Glutamatergic neuron (in vitro differentiated cells): ENCODE results near the gene ZHX3. TPM values are rescaled to one million over a fixed set of nuclear protein-coding genes. Genes with fewer than 3 reads are reported as not detected.

Experiments used
- DNase-seq: peaks from one replicate; pipeline ENCODE4 v3.0.0; 2022
- H3K27ac Mint-ChIP-seq: one replicate; pipeline ENCODE4 v1.8.0; 2020; ENCODE audit warnings: mild to moderate bottlenecking, mixed read lengths, inconsistent platforms; ENCODE audit not compliant: unreplicated experiment
- H3K27me3 Mint-ChIP-seq: one replicate; pipeline ENCODE4 v1.8.0; 2020; ENCODE audit warnings: mild to moderate bottlenecking, moderate library complexity, mixed read lengths, inconsistent platforms; ENCODE audit not compliant: unreplicated experiment
- H3K36me3 Mint-ChIP-seq: one replicate; pipeline ENCODE4 v1.8.0; 2020; ENCODE audit warnings: mild to moderate bottlenecking, mixed read lengths, inconsistent platforms; ENCODE audit not compliant: unreplicated experiment
- H3K4me1 Mint-ChIP-seq: one replicate; pipeline ENCODE4 v1.8.0; 2020; ENCODE audit warnings: mild to moderate bottlenecking, low read depth, mixed read lengths, inconsistent platforms; ENCODE audit not compliant: unreplicated experiment
- H3K4me3 Mint-ChIP-seq: one replicate; pipeline ENCODE4 v1.8.0; 2020; ENCODE audit warnings: mild to moderate bottlenecking, mixed read lengths, inconsistent platforms; ENCODE audit not compliant: unreplicated experiment
- H3K9me3 Mint-ChIP-seq: one replicate; pipeline ENCODE4 v1.8.0; 2020; ENCODE audit warnings: mild to moderate bottlenecking, moderate library complexity, mixed read lengths, inconsistent platforms; ENCODE audit not compliant: unreplicated experiment
- CTCF ChIP-seq: fragments of 200-600 bp; sonication (generic); IDR thresholded peaks from one replicate; pipeline ENCODE4 v1.5.0; 2021; ENCODE audit not compliant: partially characterized antibody, unreplicated experiment
- total RNA-seq: library from RNA; stranded (reverse); fragmentation: NEBNext Ultra II Directional; extraction: Animal tissue kit (Norgen Biotek cat#: 25700); gene quantifications from one replicate; pipeline ENCODE4 v1.2.1, GENCODE V29; 2021; ENCODE audit not compliant: unreplicated experiment

The ZHX3 gene
- total RNA-seq, 1 donor from 2014 or later: 40.5 TPM

- H3K36me3 Mint-ChIP-seq: peaks cover 49% of the 10 kb centered on the region
- H3K4me3 Mint-ChIP-seq: no peak overlapping the region
- no peak for DNase-seq
- H3K4me1 Mint-ChIP-seq: no peaks in the 10 kb centered on the region
- H3K9me3 Mint-ChIP-seq: peaks cover 18% of the 10 kb centered on the region
- no peak overlapping the region for H3K27ac Mint-ChIP-seq
- no peak for TF ChIP-seq CTCF
- H3K27me3 Mint-ChIP-seq: peaks cover 2% of the 10 kb centered on the region
Measured at GRCh38 chr20:41191562-41192500, 125.7 kb downstream of the ZHX3 start.

- peaks cover 13% of the 10 kb centered on the region for H3K9me3 Mint-ChIP-seq
- no peak for DNase-seq
- no peak for TF ChIP-seq CTCF
- H3K4me3 Mint-ChIP-seq: no peak overlapping the region
- H3K36me3 Mint-ChIP-seq: peaks cover 40% of the 10 kb centered on the region
- H3K27me3 Mint-ChIP-seq: no peaks in the 10 kb centered on the region
- H3K4me1 Mint-ChIP-seq: no peaks in the 10 kb centered on the region
- H3K27ac Mint-ChIP-seq: no peak overlapping the region
Measured at GRCh38 chr20:41187668-41188067, 129.9 kb downstream of the ZHX3 start.

DNA sequence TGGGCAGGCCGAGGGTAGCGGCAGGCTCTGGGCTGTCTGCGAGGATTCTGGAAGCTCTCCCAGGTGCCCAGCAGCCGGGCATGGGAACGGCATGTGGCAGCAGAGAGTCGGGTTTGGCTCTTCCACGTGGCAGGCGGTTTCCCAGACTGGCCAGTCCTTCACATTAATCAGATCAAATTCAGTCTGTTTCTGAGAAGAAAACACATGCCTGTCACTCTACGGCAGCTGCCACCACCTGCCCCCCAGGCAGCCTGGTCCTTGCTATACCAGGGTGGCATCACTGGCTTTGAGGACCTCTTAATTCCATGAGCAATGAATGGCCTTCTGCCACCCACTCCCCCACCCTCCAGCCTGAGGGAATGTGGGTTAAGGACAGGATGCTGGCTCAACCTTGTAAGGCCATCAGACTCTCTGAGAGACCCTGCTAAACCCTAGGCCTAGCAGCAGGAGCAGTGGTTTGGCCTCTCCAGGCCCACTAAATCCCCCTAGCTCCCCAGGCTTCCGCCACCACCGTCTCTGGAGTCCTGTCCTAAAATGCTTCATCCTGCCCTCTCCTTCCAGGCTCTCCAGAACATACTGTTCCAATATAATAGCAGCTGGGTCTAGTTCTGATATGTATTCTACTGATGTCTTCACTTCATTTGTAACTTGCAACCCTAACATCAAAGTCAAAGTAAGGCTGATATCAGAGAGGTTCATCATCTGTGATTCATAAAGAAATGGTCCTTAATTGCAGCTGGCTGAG is 132.3 kb downstream of the ZHX3 start:
- peaks cover 12% of the 10 kb centered on the region for H3K9me3 Mint-ChIP-seq
- H3K4me1 Mint-ChIP-seq: no peaks in the 10 kb centered on the region
- no peak for DNase-seq
- H3K27me3 Mint-ChIP-seq: peaks cover 5% of the 10 kb centered on the region
- TF ChIP-seq CTCF: no peak
- H3K36me3 Mint-ChIP-seq: peaks cover 23% of the 10 kb centered on the region
- H3K4me3 Mint-ChIP-seq: no peak overlapping the region
- H3K27ac Mint-ChIP-seq: no peak overlapping the region

- Mint-ChIP-seq H3K27me3 (peaks cover 5% of the 10 kb centered on the region), H3K9me3 (peaks cover 10% of the 10 kb centered on the region), H3K27ac (no peak overlapping the region), H3K4me1 (peaks cover under 1% of the 10 kb centered on the region), H3K36me3 (peaks cover 16% of the 10 kb centered on the region), H3K4me3 (no peak overlapping the region)
- no peak for TF ChIP-seq CTCF
- DNase-seq: no peak
Measured at GRCh38 chr20:41183831-41184230, 133.7 kb downstream of the ZHX3 start.

GRCh38 chr20:41183391-41183790 is 134.1 kb downstream of the ZHX3 start:
- Mint-ChIP-seq H3K4me1 (peaks cover 3% of the 10 kb centered on the region), H3K36me3 (peaks cover 12% of the 10 kb centered on the region), H3K27me3 (peaks cover 5% of the 10 kb centered on the region), H3K9me3 (peaks cover 11% of the 10 kb centered on the region), H3K27ac (no peak overlapping the region), H3K4me3 (no peak overlapping the region)
- TF ChIP-seq CTCF: no peak
- no peak for DNase-seq
